GM12878 (cell line): ENCODE results near the gene GSE1. TPM values are rescaled to one million over a fixed set of nuclear protein-coding genes. Genes with fewer than 3 reads are reported as not detected.

Source experiments
- ATF7 ChIP-seq: fragments of 450-650 bp; IDR thresholded peaks from 2 replicates; pipeline ENCODE4 v1.6.1; 2016; ENCODE audit warnings: low read depth, mild to moderate bottlenecking
- BCL11A ChIP-seq: IDR thresholded peaks from 2 replicates; pipeline ENCODE4 v1.6.1; 2011; ENCODE audit warnings: low read depth, low read length
- CEBPB ChIP-seq, 2 experiments: fragments of 150-350 bp in 1 of 2; IDR thresholded peaks; 2 replicates each; pipeline ENCODE4 v1.6.1; 2012 to 2014; ENCODE audit warnings: low read depth in 2 of 2, low read length in 2 of 2, borderline replicate concordance in 1 of 2, inconsistent platforms in 1 of 2
- CREM ChIP-seq: IDR thresholded peaks from 2 replicates; pipeline ENCODE4 v1.6.1; 2014; ENCODE audit warnings: antibody characterized with exemption, low read depth
- DPF2 ChIP-seq: fragments of 450-650 bp; IDR thresholded peaks from 2 replicates; pipeline ENCODE4 v1.6.1; 2017; ENCODE audit warnings: mild to moderate bottlenecking
- ESRRA ChIP-seq: IDR thresholded peaks from 2 replicates; pipeline ENCODE4 v1.6.1; 2012; ENCODE audit warnings: mild to moderate bottlenecking, low read length, improper control_type of control experiment
- MEF2B ChIP-seq: fragments of 450-650 bp; IDR thresholded peaks from 2 replicates; pipeline ENCODE4 v1.6.1; 2018; ENCODE audit warnings: mild to moderate bottlenecking, moderate library complexity; ENCODE audit not compliant: partially characterized antibody, poor library complexity, severe bottlenecking
- NBN ChIP-seq: fragments of 450-650 bp; IDR thresholded peaks from 2 replicates; pipeline ENCODE4 v1.6.1; 2016
- NFIC ChIP-seq: IDR thresholded peaks from 2 replicates; pipeline ENCODE4 v1.6.1; 2012; ENCODE audit warnings: low read depth, mild to moderate bottlenecking, inconsistent platforms, low read length, moderate library complexity
- NRF1 ChIP-seq: conservative IDR thresholded peaks from 2 replicates; pipeline ENCODE4 v1.6.1; 2011; ENCODE audit warnings: mild to moderate bottlenecking, low read depth, low read length, improper control_type of control experiment
- POLR2A ChIP-seq: IDR thresholded peaks from 2 replicates; pipeline ENCODE4 v1.6.1; 2011; ENCODE audit warnings: low read depth, mild to moderate bottlenecking, low read length
- RBBP5 ChIP-seq: fragments of 200-600 bp; sonication (generic); conservative IDR thresholded peaks from 2 replicates; pipeline ENCODE4 v1.6.1; 2016
- RFX5 ChIP-seq: IDR thresholded peaks from 2 replicates; pipeline ENCODE4 v1.6.1; 2011; ENCODE audit warnings: low read depth, low read length, improper control_type of control experiment
- RUNX3 ChIP-seq: IDR thresholded peaks from 2 replicates; pipeline ENCODE4 v1.6.1; 2012; ENCODE audit warnings: low read length, inconsistent platforms
- TCF12 ChIP-seq: IDR thresholded peaks from 2 replicates; pipeline ENCODE4 v1.6.1; 2011; ENCODE audit warnings: low read depth, mild to moderate bottlenecking, low read length
- TCF3 ChIP-seq: IDR thresholded peaks from 2 replicates; pipeline ENCODE4 v1.6.1; 2012; ENCODE audit warnings: low read depth, mild to moderate bottlenecking, low read length, borderline replicate concordance; ENCODE audit not compliant: insufficient read depth
- YBX1 ChIP-seq: fragments of 450-650 bp; IDR thresholded peaks from 2 replicates; pipeline ENCODE4 v1.6.1; 2016; ENCODE audit warnings: antibody characterized with exemption
- ZNF207 ChIP-seq: fragments of 450-650 bp; IDR thresholded peaks from 2 replicates; pipeline ENCODE4 v1.6.1; 2014; ENCODE audit warnings: antibody characterized with exemption, mild to moderate bottlenecking, borderline replicate concordance
- ZNF384 ChIP-seq: IDR thresholded peaks from 2 replicates; pipeline ENCODE4 v1.6.1; 2012; ENCODE audit warnings: low read depth, mild to moderate bottlenecking, low read length, improper control_type of control experiment, borderline replicate concordance
- polyA plus RNA-seq, 11 experiments: library from polyadenylated mRNA; depleted of rRNA in 4 of 11; unstranded in 6 of 11; stranded (reverse) in 5 of 11; fragments of >200 nt; fragmentation: Nextera tagmentation in 4 of 11; fragmentation: Illumina TruSeq in 1 of 11; extraction: Ambion mirVana in 4 of 11; extraction: Trizol in 1 of 11; gene quantifications; 1 replicate in 1 of 11; 2 replicates in 10 of 11; pipeline versions ENCODE4 v1.2.1 to v1.2.3, GENCODE V29; 2011 to 2016; ENCODE audit warnings: inconsistent platforms in 2 of 11, missing spikeins in 2 of 11, low read depth in 1 of 11
- total RNA-seq, 4 experiments: library from RNA; depleted of rRNA in 3 of 4; stranded (reverse); fragments of >200 nt in 3 of 4; fragmentation: Illumina TruSeq in 1 of 4; extraction: Trizol in 1 of 4; gene quantifications; 2 replicates each; pipeline versions ENCODE4 v1.2.1 to v1.2.3, GENCODE V29; 2013 to 2021
- TF ChIP-seq, protein P1 (sequence below), 3 experiments: IDR thresholded peaks in 2 of 3; conservative IDR thresholded peaks in 1 of 3; 2 replicates each; pipeline ENCODE4 v1.5.1; 2011; ENCODE audit warnings: low read depth in 3 of 3, low read length in 3 of 3, mild to moderate bottlenecking in 3 of 3, control low read depth in 2 of 3, moderate library complexity in 2 of 3, inconsistent platforms in 1 of 3, mixed read lengths in 1 of 3; ENCODE audit not compliant: control insufficient read depth in 2 of 3, insufficient read depth in 1 of 3; ENCODE audit errors: extremely low read depth in 1 of 3
- TF ChIP-seq, protein P2 (sequence below): fragments of 450-650 bp; IDR thresholded peaks from 2 replicates; pipeline ENCODE4 v1.6.1; 2017; ENCODE audit warnings: low read depth, mild to moderate bottlenecking, moderate library complexity
- TF ChIP-seq, protein P3 (sequence below): IDR thresholded peaks from 2 replicates; pipeline ENCODE4 v1.6.1; 2011; ENCODE audit warnings: mild to moderate bottlenecking, low read depth, low read length, moderate library complexity; ENCODE audit not compliant: insufficient replicate concordance
- TF ChIP-seq, protein P4 (sequence below): IDR thresholded peaks from 2 replicates; pipeline ENCODE4 v1.6.1; 2011; ENCODE audit warnings: low read depth, low read length, improper control_type of control experiment, borderline replicate concordance
- TF ChIP-seq, protein P5 (sequence below): fragments of 450-650 bp; IDR thresholded peaks from 2 replicates; pipeline ENCODE4 v1.6.1; 2016; ENCODE audit warnings: mild to moderate bottlenecking
- TF ChIP-seq, protein P6 (sequence below): IDR thresholded peaks from 2 replicates; pipeline ENCODE4 v1.6.1; 2011; ENCODE audit warnings: borderline replicate concordance, low read depth, mild to moderate bottlenecking, moderate library complexity, mixed read lengths, low read length; ENCODE audit not compliant: insufficient read depth; ENCODE audit errors: extremely low read length

GSE1 gene
- total and polyA plus RNA-seq, 10 of the 15 experiments (the other 5 are each of a cell fraction or from before 2014, with no cell fraction given), result 4.6 to 58.7 (median 18.2) TPM

DNA sequence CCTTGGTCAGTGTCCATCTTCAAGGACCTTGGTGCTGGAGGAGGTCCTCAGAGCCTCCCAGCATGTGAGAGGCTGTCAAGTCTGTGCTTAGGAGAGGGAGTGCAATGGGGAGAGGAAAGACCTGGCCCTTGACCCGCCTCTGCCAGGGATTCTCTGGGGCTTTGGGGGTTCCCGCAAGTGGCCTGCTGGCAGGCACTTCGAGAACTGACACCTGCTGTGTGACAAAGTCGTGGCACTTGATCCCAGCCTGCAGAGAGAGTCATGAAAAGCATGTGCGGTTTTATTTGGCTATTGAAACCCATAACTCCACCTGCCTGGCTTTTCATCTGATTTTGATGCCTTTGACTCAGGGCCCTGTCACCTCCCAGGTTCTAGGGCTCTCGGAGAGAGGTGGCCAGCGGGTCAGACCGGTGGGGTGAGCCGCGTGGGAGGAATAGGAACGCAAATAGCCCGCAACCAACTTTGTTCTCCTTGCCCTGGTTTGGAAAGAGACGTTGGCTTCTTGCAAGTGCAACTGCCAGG is 42.8 kb upstream of the GSE1 start (continued):
- TF ChIP-seq TCF12 (peak; percentile 82), NRF1 (no peak), POLR2A (peak; percentile 12; the same call in 1 of the 2 replicates), ZNF207 (peak; percentile 54; the same call in 1 of the 2 replicates), BCL11A (no peak), NBN (no peak), NFIC (no peak), CREM (no peak), DPF2 (no peak), TCF3 (0 out of 2 replicates have a peak, but pooled peaks have one; percentile 36), ESRRA (0 out of 2 replicates have a peak, but pooled peaks have one; percentile 16), RFX5 (no peak), CEBPB (IDR thresholded peaks at IDR 0.05; ENCODE audit: borderline replicate concordance in 1 of 2, low read depth in 2 of 2, low read length in 2 of 2) (no peak), ZNF384 (no peak), YBX1 (no peak), RUNX3 (peak; percentile 61), MEF2B (peak; percentile 37), RBBP5 (no peak), ATF7 (no peak)
- TF ChIP-seq, protein P1, sequence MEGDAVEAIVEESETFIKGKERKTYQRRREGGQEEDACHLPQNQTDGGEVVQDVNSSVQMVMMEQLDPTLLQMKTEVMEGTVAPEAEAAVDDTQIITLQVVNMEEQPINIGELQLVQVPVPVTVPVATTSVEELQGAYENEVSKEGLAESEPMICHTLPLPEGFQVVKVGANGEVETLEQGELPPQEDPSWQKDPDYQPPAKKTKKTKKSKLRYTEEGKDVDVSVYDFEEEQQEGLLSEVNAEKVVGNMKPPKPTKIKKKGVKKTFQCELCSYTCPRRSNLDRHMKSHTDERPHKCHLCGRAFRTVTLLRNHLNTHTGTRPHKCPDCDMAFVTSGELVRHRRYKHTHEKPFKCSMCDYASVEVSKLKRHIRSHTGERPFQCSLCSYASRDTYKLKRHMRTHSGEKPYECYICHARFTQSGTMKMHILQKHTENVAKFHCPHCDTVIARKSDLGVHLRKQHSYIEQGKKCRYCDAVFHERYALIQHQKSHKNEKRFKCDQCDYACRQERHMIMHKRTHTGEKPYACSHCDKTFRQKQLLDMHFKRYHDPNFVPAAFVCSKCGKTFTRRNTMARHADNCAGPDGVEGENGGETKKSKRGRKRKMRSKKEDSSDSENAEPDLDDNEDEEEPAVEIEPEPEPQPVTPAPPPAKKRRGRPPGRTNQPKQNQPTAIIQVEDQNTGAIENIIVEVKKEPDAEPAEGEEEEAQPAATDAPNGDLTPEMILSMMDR (IDR thresholded peaks at IDR 0.05 in 2 of 3, conservative IDR thresholded peaks at IDR 0.05 in 1 of 3; ENCODE audit: control insufficient read depth in 2 of 3, extremely low read depth in 1 of 3, insufficient read depth in 1 of 3, low read depth in 3 of 3, low read length in 3 of 3), result no peak
- TF ChIP-seq, protein P2, sequence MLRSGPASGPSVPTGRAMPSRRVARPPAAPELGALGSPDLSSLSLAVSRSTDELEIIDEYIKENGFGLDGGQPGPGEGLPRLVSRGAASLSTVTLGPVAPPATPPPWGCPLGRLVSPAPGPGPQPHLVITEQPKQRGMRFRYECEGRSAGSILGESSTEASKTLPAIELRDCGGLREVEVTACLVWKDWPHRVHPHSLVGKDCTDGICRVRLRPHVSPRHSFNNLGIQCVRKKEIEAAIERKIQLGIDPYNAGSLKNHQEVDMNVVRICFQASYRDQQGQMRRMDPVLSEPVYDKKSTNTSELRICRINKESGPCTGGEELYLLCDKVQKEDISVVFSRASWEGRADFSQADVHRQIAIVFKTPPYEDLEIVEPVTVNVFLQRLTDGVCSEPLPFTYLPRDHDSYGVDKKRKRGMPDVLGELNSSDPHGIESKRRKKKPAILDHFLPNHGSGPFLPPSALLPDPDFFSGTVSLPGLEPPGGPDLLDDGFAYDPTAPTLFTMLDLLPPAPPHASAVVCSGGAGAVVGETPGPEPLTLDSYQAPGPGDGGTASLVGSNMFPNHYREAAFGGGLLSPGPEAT, result no peak
- TF ChIP-seq, protein P3, sequence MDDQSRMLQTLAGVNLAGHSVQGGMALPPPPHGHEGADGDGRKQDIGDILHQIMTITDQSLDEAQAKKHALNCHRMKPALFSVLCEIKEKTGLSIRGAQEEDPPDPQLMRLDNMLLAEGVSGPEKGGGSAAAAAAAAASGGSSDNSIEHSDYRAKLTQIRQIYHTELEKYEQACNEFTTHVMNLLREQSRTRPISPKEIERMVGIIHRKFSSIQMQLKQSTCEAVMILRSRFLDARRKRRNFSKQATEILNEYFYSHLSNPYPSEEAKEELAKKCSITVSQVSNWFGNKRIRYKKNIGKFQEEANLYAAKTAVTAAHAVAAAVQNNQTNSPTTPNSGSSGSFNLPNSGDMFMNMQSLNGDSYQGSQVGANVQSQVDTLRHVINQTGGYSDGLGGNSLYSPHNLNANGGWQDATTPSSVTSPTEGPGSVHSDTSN, result no peak
- TF ChIP-seq, protein P4, sequence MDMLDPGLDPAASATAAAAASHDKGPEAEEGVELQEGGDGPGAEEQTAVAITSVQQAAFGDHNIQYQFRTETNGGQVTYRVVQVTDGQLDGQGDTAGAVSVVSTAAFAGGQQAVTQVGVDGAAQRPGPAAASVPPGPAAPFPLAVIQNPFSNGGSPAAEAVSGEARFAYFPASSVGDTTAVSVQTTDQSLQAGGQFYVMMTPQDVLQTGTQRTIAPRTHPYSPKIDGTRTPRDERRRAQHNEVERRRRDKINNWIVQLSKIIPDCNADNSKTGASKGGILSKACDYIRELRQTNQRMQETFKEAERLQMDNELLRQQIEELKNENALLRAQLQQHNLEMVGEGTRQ, result no peak
- TF ChIP-seq, protein P5, sequence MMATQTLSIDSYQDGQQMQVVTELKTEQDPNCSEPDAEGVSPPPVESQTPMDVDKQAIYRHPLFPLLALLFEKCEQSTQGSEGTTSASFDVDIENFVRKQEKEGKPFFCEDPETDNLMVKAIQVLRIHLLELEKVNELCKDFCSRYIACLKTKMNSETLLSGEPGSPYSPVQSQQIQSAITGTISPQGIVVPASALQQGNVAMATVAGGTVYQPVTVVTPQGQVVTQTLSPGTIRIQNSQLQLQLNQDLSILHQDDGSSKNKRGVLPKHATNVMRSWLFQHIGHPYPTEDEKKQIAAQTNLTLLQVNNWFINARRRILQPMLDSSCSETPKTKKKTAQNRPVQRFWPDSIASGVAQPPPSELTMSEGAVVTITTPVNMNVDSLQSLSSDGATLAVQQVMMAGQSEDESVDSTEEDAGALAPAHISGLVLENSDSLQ, result peak; percentile 30; the same call in 1 of the 2 replicates
- TF ChIP-seq, protein P6, sequence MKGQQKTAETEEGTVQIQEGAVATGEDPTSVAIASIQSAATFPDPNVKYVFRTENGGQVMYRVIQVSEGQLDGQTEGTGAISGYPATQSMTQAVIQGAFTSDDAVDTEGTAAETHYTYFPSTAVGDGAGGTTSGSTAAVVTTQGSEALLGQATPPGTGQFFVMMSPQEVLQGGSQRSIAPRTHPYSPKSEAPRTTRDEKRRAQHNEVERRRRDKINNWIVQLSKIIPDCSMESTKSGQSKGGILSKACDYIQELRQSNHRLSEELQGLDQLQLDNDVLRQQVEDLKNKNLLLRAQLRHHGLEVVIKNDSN, result no peak
